ENCODE measurements around the gene THBD.

Gene THBD

GRCh38 chr20:23084282-23084844 lies 34.9 kb upstream of the THBD start:
- no peak for DNase-seq

GRCh38 chr20:23083553-23084220 lies 34.2 kb upstream of the THBD start:
- DNase-seq, result no peak

GRCh38 chr20:23082846-23083552 lies 33.5 kb upstream of the THBD start:
- DNase-seq, result no peak

- DNase-seq, result no peak
Observed at GRCh38 chr20:23081263-23081819, 31.9 kb upstream of the THBD start.

GRCh38 chr20:23080521-23080920 lies 31.0 kb upstream of the THBD start:
- DNase-seq, result no peak

- no peak for DNase-seq
Observed at GRCh38 chr20:23079926-23080325, 30.5 kb upstream of the THBD start.

- no peak for DNase-seq
Observed at GRCh38 chr20:23079016-23079351, 29.5 kb upstream of the THBD start.

GRCh38 chr20:23078351-23079015 lies 29.0 kb upstream of the THBD start:
- DNase-seq, result no peak

GRCh38 chr20:23077277-23077676 lies 27.8 kb upstream of the THBD start:
- DNase-seq, result no peak

GRCh38 chr20:23074052-23074451 lies 24.6 kb upstream of the THBD start:
- no peak for DNase-seq

GRCh38 chr20:23072892-23073586 lies 23.6 kb upstream of the THBD start:
- DNase-seq, result no peak

GRCh38 chr20:23071996-23072395 lies 22.5 kb upstream of the THBD start:
- DNase-seq, result no peak

GRCh38 chr20:23071398-23071797 lies 21.9 kb upstream of the THBD start:
- no peak for DNase-seq

GRCh38 chr20:23069108-23069507 lies 19.6 kb upstream of the THBD start:
- no peak for DNase-seq

- DNase-seq, result no peak
Observed at GRCh38 chr20:23068283-23068682, 18.8 kb upstream of the THBD start.

- DNase-seq, result no peak
Observed at GRCh38 chr20:23066772-23067171, 17.3 kb upstream of the THBD start.

GRCh38 chr20:23065266-23066201 lies 16.1 kb upstream of the THBD start:
- DNase-seq, result no peak

GRCh38 chr20:23063581-23063980 lies 14.1 kb upstream of the THBD start:
- no peak for DNase-seq

GRCh38 chr20:23063168-23063567 lies 13.7 kb upstream of the THBD start:
- DNase-seq, result no peak

- no peak for DNase-seq
Observed at GRCh38 chr20:23062632-23063031, 13.2 kb upstream of the THBD start.

- DNase-seq, result peak; percentile 90
Observed at GRCh38 chr20:23061734-23062561, 12.5 kb upstream of the THBD start.

Data from fibroblast of skin of right biceps (primary cell).